Body of pancreas (tissue), 4 donors: ENCODE data around the gene BICD2.

Source experiments
- CTCF ChIP-seq, 7 experiments: fragments of 450-650 bp in 4 of 7; fragments of 200-600 bp in 3 of 7; sonication (generic) in 3 of 7; IDR thresholded peaks; one replicate each; pipeline ENCODE4 v1.5.1; 2016 to 2019; ENCODE audit warnings: antibody characterized with exemption in 7 of 7
- POLR2A ChIP-seq, 3 donors: fragments of 450-650 bp; IDR thresholded peaks; one replicate each; pipeline ENCODE4 v1.6.1; 2016; ENCODE audit warnings: antibody characterized with exemption in 3 of 3, mild to moderate bottlenecking in 2 of 3

GRCh38 chr9:92804727-92805126 lies 40.1 kb upstream of the BICD2 start:
- TF ChIP-seq CTCF (IDR thresholded peaks at IDR 0.05) (no peak), POLR2A (IDR thresholded peaks at IDR 0.05) (no peak)
